ENCODE data around the gene DNPEP. TPM values are rescaled to one million over a fixed set of nuclear protein-coding genes. Genes with fewer than 3 reads are reported as not detected.
"Not testable (repeated sequence)": the region's sequence is repeated elsewhere in the genome, so short reads cannot be mapped to it uniquely, and the experiment has no call there.

DNPEP gene
- total and polyA plus RNA-seq, 2 donors (not counting 1 experiment from before 2014, with no cell fraction given), result 82.6 to 91.7 TPM

DNA sequence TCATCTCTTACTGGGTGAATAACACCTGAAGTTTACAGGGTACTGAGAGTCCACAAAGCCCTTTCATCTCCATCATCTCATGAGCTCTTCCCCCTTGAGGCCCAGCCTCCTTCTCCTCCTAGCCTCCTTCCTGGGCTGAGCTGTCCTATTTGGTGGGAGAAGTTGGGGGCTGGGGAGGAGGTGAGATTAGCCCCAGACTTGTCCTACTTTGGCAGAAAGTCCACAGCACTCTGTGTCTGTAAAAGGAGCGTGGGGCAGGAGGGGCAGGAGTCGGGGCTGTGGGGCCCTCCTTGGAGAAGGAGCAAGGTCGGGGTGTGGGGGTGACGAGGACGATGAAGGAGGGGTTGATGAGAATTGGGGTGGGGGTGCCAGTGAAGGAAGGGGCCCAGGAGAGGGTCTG is 20.5 kb upstream of the DNPEP start:
- no peaks in the 10 kb centered on the region for H4K20me1 ChIP-seq (ENCODE audit: control insufficient read depth, insufficient read depth, low read length, poor library complexity, severe bottlenecking)
- H2AFZ ChIP-seq (ENCODE audit: insufficient read depth, low read depth, low read length, poor library complexity, severe bottlenecking), result no peak overlapping the region
- H3K4me3 ChIP-seq (ENCODE audit: control extremely low read depth in 1 of 5, extremely low read depth in 1 of 5, insufficient read depth in 1 of 5, low read depth in 2 of 5, low read length in 4 of 5), result no peak overlapping the region
- Mint-ChIP-seq H3K27ac (no peak overlapping the region), H3K4me3 (no peak overlapping the region), H3K27me3 (peaks cover 23% of the 10 kb centered on the region), H3K9me3 (ENCODE audit: insufficient read depth) (peaks cover 2% of the 10 kb centered on the region), H3K4me1 (no peaks in the 10 kb centered on the region)
- ChIA-PET CTCF (interaction anchor here (1.1 kb wide), 1 partner anchor 121 kb away, joined by 3 read pairs; no protein-coding TSS in a partner anchor), POLR2A (no interaction called here)
- H3K4me2 ChIP-seq (replicated peaks; ENCODE audit: low read depth, low read length, poor library complexity, severe bottlenecking), result no peak overlapping the region
- no peaks in the 10 kb centered on the region for H3K79me2 ChIP-seq (ENCODE audit: control insufficient read depth, insufficient read depth, low read length)
- no peak overlapping the region for H3K9ac ChIP-seq (ENCODE audit: low read length)
- H3K27me3 ChIP-seq (replicated peaks in 1 of 4; ENCODE audit: control extremely low read depth in 1 of 4, control insufficient read depth in 3 of 4, insufficient read depth in 4 of 4, low read length in 3 of 4), result peaks cover 0 to 14% (median 1%) of the 10 kb centered on the region in 4 experiments
- peaks cover 0 to 9% (median 6%) of the 10 kb centered on the region in 3 donors for H3K9me3 ChIP-seq (ENCODE audit: control extremely low read depth in 1 of 3, control insufficient read depth in 2 of 3, insufficient read depth in 1 of 3, low read length in 2 of 3)
- no peak for DNase-seq
- no peaks in the 10 kb centered on the region for H3K36me3 ChIP-seq (replicated peaks in 1 of 2; ENCODE audit: control extremely low read depth in 1 of 2, control insufficient read depth in 1 of 2, extremely low read depth in 1 of 2, insufficient read depth in 2 of 2, low read length in 1 of 2)
- ATAC-seq (ENCODE audit: low read depth), result no peak
- whole genome bisulfite sequencing (ENCODE audit: insufficient coverage), result 84% methylated on average over 5 of the region's 5 CpGs
- intact Hi-C loops (cut with micrococcal nuclease), result no loop called here
- TF ChIP-seq EZH2 (IDR thresholded peaks at IDR 0.05; ENCODE audit: borderline replicate concordance, insufficient read depth, low read depth, low read length, poor library complexity, severe bottlenecking), result no peak
- TF ChIP-seq, protein P1, sequence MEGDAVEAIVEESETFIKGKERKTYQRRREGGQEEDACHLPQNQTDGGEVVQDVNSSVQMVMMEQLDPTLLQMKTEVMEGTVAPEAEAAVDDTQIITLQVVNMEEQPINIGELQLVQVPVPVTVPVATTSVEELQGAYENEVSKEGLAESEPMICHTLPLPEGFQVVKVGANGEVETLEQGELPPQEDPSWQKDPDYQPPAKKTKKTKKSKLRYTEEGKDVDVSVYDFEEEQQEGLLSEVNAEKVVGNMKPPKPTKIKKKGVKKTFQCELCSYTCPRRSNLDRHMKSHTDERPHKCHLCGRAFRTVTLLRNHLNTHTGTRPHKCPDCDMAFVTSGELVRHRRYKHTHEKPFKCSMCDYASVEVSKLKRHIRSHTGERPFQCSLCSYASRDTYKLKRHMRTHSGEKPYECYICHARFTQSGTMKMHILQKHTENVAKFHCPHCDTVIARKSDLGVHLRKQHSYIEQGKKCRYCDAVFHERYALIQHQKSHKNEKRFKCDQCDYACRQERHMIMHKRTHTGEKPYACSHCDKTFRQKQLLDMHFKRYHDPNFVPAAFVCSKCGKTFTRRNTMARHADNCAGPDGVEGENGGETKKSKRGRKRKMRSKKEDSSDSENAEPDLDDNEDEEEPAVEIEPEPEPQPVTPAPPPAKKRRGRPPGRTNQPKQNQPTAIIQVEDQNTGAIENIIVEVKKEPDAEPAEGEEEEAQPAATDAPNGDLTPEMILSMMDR (IDR thresholded peaks at IDR 0.05), result no peak
- H3K4me1 ChIP-seq (ENCODE audit: control insufficient read depth in 2 of 2, insufficient read depth in 2 of 2, low read length in 2 of 2), result no peaks in the 10 kb centered on the region
- no peak overlapping the region for H3K27ac ChIP-seq (ENCODE audit: low read length in 2 of 2)

DNA sequence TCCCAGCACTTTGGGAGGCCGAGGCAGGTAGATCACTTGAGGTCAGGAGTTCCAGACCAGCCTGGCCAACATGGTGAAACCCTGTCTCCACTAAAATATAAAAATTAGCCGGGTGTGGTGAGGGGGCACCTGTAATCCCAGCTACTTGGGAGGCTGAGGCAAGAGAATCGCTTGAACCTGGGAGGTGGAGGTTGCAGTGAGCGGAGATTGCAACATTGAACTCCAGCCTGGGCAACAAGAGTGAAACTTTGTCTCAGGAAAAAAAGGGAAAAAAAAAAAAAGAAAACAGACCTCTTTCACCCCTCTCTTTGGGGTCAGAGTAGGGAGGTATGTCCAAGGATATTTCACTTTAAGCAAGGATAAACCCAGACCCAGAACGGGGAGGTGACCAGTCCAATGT is 19.6 kb upstream of the DNPEP start:
- 80% methylated on average over 1 of the region's 5 CpGs for WGBS (ENCODE audit: insufficient coverage)
- not testable (repeated sequence) for H3K4me1 Mint-ChIP-seq

More for the DNA sequence above, 19.6 kb upstream of the DNPEP start:
- H3K27ac ChIP-seq (ENCODE audit: low read length in 2 of 2); H3K9ac ChIP-seq (ENCODE audit: low read length); POLR2A ChIA-PET; H2AFZ ChIP-seq (ENCODE audit: insufficient read depth, low read depth, low read length, poor library complexity, severe bottlenecking); H4K20me1 ChIP-seq (ENCODE audit: control insufficient read depth, insufficient read depth, low read length, poor library complexity, severe bottlenecking); H3K27ac Mint-ChIP-seq; H3K4me3 Mint-ChIP-seq; CTCF ChIA-PET; H3K4me1 ChIP-seq (ENCODE audit: control insufficient read depth in 2 of 2, insufficient read depth in 2 of 2, low read length in 2 of 2); H3K4me2 ChIP-seq (replicated peaks; ENCODE audit: low read depth, low read length, poor library complexity, severe bottlenecking); H3K79me2 ChIP-seq (ENCODE audit: control insufficient read depth, insufficient read depth, low read length); H3K36me3 ChIP-seq (replicated peaks in 1 of 2; ENCODE audit: control extremely low read depth in 1 of 2, control insufficient read depth in 1 of 2, extremely low read depth in 1 of 2, insufficient read depth in 2 of 2, low read length in 1 of 2); H3K4me3 ChIP-seq (ENCODE audit: control extremely low read depth in 1 of 5, extremely low read depth in 1 of 5, insufficient read depth in 1 of 5, low read depth in 2 of 5, low read length in 4 of 5); intact Hi-C loops (cut with micrococcal nuclease); ATAC-seq (ENCODE audit: low read depth); DNase-seq; H3K9me3 ChIP-seq (ENCODE audit: control extremely low read depth in 1 of 3, control insufficient read depth in 2 of 3, insufficient read depth in 1 of 3, low read length in 2 of 3); H3K9me3 Mint-ChIP-seq (ENCODE audit: insufficient read depth): not testable (repeated sequence)
- peaks cover 0 to 12% (median 0%) of the 10 kb centered on the region in 4 experiments for H3K27me3 ChIP-seq (replicated peaks in 1 of 4; ENCODE audit: control extremely low read depth in 1 of 4, control insufficient read depth in 3 of 4, insufficient read depth in 4 of 4, low read length in 3 of 4)
- peaks cover 30% of the 10 kb centered on the region for H3K27me3 Mint-ChIP-seq

All from B cell (primary cell).